ENCODE results near the gene CD3E.

DNA sequence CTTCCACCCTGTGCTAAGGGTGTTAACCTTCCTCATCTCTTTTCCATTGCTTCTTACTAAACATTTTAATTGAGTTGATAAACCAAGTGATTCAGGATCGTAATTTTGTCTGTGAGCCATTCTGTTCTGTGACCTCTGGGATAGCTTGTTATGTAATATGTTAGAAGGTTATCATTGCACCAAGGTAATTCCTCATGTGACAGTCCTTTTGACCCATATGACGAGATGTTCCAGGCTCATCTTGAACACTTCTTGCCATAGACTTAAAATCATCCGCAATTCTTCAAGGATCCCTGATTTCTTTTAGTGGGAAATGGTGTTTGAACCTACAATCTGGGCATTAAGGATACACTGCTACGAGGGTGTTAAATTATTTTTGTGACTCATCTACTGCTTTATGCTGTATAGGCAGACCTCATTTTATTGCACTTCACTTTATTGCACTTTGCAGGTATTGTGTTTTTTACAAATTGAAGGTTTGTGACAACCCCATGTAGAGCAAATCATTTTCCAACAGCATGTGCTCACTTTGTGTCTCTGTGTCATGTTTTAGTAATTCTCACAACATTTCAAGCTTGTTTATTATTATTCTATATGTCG lies 21.4 kb upstream of the CD3E start:
- TF ChIP-seq POLR2AphosphoS5 (IDR thresholded peaks at IDR 0.05) (no peak), POLR2A (IDR thresholded peaks at IDR 0.05) (no peak)
- TF ChIP-seq, protein P1, sequence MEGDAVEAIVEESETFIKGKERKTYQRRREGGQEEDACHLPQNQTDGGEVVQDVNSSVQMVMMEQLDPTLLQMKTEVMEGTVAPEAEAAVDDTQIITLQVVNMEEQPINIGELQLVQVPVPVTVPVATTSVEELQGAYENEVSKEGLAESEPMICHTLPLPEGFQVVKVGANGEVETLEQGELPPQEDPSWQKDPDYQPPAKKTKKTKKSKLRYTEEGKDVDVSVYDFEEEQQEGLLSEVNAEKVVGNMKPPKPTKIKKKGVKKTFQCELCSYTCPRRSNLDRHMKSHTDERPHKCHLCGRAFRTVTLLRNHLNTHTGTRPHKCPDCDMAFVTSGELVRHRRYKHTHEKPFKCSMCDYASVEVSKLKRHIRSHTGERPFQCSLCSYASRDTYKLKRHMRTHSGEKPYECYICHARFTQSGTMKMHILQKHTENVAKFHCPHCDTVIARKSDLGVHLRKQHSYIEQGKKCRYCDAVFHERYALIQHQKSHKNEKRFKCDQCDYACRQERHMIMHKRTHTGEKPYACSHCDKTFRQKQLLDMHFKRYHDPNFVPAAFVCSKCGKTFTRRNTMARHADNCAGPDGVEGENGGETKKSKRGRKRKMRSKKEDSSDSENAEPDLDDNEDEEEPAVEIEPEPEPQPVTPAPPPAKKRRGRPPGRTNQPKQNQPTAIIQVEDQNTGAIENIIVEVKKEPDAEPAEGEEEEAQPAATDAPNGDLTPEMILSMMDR (IDR thresholded peaks at IDR 0.05) = no peak
